ENCODE data around the gene REEP1.
"Not testable (repeated sequence)": the region's sequence is repeated elsewhere in the genome, so short reads cannot be mapped to it uniquely, and the experiment has no call there.

The REEP1 gene

DNA sequence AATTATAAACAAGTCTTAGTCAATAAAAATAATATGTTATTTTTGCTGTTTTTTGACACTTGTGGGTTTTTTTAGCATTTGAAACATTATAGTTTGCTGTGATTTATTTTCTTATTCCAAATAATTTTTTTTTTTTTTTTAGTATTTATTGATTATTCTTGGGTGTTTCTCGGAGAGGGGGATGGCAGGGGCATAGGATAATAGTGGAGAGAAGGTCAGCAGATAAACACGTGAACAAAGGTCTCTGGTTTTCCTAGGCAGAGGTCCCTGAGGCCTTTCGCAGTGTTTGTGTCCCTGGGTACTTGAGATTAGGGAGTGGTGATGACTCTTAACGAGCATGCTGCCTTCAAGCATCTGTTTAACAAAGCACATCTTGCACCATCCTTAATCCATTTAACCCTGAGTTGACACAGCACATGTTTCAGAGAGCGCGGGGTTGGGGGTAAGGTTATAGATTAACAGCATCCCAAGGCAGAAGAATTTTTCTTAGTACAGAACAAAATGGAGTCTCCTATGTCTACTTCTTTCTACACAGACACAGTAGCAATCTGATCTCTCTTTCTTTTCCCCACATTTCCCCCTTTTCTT lies 8.5 kb upstream of the REEP1 start:
- not testable (repeated sequence) for DNase-seq (ENCODE audit: low spot score)

DNA sequence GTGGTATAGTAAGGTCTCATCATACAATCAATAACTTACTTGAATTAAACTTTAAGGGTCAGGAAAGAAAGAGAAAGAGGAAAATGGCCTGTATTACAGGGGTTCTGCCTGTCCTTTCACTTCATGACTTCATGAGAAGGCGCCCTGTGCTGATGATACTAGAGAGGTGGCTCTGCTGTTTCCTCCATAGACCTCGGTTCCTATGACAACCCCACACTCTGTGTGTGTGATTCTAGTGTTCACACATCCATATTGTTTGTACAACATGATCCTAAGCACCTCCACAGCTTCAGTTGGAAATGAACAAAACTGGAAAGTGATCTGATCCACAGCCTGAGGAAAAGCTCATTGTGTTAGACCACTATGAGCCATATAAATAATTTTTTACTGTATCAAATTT lies 7.0 kb upstream of the REEP1 start:
- no peak for DNase-seq (ENCODE audit: low spot score)

DNA sequence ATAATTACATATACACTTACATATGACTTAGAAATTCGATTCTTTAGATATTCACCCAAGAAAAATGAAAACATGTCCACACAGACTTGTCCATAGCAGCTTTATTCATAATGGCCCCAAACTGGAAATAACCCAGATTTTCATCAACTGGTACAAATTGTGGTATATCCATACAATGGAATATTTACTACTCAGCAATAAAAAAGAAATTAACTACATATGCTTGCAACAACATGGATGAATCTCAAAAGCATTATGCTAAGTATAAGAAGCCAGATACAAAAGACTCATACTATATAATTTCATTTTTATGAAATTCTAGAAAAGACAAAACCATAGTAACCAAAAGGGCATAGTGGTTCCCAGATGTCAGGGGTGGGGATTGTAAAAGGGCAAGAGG lies 5.1 kb upstream of the REEP1 start:
- DNase-seq (ENCODE audit: low spot score) = no peak

DNA sequence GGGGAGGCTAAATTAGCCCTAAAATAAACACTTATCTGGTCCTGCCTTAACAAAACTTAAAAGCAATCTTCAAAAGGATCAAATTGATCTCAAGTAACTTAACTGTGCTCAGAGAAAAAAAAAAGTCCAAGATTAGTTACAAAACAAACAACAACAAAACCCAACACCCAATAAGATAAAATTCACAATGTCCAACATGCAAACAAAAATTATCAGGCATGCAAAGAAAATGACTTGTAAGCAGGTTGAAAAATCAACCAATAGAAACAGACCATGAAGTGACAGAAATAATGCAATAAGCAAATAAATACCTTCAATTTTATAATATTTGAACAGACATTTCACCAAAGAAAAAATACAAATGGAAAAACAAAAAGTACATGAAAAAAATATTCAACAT lies 4.0 kb upstream of the REEP1 start:
- DNase-seq (ENCODE audit: low spot score) = no peak

GRCh38 chr2:86338778-86339295 lies 1.4 kb upstream of the REEP1 start:
- DNase-seq (ENCODE audit: low spot score) = no peak

GRCh38 chr2:86336675-86337243 lies 667 bp downstream of the REEP1 start:
- DNase-seq (ENCODE audit: low spot score) = no peak

GRCh38 chr2:86335865-86336674 lies 1.4 kb downstream of the REEP1 start:
- no peak for DNase-seq (ENCODE audit: low spot score)

GRCh38 chr2:86333378-86333777 lies 4.0 kb downstream of the REEP1 start:
- no peak for DNase-seq (ENCODE audit: low spot score)

GRCh38 chr2:86332654-86333053 lies 4.8 kb downstream of the REEP1 start:
- no peak for DNase-seq (ENCODE audit: low spot score)

GRCh38 chr2:86331384-86331783 lies 6.0 kb downstream of the REEP1 start:
- DNase-seq (ENCODE audit: low spot score) = no peak

GRCh38 chr2:86330001-86330400 lies 7.4 kb downstream of the REEP1 start:
- DNase-seq (ENCODE audit: low spot score) = no peak

DNA sequence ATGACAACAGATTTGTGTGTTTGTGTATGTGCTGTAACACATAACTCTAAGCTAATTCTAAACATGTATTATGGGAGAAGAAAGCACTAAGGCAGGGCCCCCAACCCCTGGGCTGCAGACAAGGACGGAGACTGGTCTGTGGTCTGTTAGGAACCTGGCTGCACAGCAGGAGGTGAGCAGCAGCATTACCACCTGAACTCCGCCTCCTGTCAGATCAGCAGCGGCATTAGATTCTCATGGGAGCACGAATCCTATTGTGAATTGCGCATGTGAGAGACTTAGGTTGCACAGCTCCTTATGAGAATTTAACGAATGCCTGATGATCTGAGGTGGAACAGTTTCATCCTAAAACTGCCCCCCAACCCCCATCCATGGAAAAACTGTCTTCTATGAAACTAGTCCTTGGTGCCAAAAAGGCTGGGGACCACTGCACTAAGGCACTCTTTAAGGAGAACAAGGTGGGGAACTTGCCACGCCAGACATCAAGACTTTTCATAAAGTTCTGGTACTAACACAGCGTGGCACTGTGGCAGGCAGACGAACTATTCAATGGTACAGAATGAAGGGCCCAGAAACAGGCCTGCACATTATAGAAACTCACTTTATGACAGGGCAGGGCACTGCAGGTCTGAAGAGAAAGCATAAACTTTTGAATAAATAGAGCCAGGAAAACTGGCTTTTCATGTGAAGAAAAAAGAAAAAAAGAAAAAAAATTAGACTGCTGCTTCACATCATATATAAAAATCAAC lies 14.0 kb downstream of the REEP1 start:
- no peak for DNase-seq (ENCODE audit: low spot score)

DNA sequence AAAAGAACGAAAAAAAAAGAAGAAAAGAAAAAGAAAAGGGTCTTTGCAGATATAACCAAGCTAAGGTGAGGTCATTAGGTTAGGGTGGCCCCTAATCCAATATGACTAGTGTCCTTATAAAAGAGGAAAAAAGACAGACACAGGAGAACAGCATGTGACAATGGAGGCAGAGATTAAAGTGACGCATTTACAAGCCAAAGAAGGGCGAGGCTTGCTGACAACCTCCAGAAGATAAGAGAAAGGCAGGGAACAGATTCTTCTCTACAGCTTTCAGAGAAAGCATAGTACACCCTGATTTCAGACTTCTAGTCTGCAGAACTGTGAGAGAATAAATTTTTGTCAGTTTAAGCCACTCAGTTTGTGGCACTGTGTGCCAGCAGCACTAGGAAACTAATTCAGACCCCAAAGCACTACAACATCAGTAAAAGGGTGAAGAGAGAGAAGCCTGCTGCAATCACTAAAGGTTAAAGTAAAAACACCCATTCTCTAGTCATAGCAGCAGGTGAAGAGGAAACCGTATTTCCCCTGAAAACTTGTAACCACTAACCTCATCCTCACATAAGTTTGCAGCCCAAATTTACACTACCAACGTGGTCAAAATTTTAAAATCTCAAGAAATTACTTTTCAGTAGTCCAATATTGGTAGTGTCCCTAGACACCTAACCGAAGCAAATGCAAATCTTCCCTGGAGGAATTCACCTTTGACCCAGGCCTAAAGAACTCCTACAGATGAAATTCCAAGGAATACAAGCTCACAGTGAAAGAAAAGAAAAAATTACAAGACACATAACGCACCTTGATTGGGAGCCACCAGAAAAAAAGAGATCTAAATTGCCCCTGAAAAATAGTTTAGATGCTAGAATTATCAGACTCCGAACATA lies 17.5 kb downstream of the REEP1 start:
- DNase-seq (ENCODE audit: low spot score) = no peak

DNA sequence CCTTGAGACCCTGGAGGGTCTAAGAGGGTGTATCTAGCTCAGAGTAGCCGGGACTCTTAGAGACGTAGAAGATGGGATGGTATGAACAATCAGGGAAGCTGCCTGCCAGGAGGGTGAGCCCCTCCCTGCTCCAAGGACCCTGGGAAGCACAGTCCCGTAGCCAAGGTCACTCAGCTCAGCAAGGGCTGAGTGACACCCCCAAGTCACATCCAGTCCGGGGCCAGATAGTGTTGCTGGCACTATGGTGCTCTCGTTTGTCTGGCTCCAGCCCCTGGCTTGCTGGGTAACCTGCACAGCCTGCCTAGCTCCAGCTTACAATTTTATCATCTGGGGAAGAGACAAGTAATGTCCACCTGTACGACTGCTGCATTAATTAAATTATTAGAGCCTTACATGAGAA lies 22.3 kb downstream of the REEP1 start:
- DNase-seq (ENCODE audit: low spot score) = no peak

- DNase-seq (ENCODE audit: low spot score) = no peak
Measured at GRCh38 chr2:86314125-86314524, 23.3 kb downstream of the REEP1 start.

- no peak for DNase-seq (ENCODE audit: low spot score)
Measured at GRCh38 chr2:86313341-86313740, 24.1 kb downstream of the REEP1 start.

DNA sequence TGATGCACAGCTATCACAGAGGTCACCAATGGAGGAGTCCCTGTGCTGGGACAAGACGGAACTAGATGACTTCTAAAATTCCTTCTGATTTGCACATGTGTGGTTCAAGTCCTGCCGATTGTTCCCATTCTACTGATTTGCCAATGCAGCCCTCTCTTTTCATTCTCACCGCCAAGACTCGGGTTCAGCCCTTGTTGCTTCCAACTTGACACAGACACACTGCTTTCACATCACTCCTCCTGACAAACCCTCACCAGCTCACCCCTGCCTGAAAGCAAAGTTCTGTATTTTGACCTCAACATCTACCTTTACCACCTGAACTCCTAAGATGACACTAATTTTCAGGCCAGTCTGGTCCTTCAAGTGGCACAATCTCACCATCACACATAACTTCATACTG lies 25.5 kb downstream of the REEP1 start:
- no peak for DNase-seq (ENCODE audit: low spot score)

DNA sequence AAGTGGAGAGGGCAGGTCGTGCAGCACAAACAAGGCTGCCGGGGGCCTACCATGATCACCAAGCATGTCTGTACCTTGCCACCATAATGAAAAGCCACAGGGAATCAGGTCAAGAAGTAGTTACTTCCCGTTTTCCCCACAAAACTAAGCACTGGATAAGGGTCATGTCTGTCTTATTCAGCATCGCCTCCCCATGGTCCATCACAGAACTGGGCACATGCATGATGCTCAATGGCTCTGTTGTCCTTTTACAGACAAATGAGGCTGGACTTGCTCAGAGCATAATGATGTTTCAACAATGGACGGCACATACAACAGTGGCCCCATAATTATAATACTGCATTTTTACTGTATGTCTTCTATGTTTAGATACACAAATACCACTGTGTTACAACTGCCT lies 27.5 kb downstream of the REEP1 start:
- DNase-seq (ENCODE audit: low spot score) = no peak

- DNase-seq (ENCODE audit: low spot score) = no peak
Measured at GRCh38 chr2:86308984-86309695, 28.3 kb downstream of the REEP1 start.

GRCh38 chr2:86308356-86308755 lies 29.1 kb downstream of the REEP1 start:
- no peak for DNase-seq (ENCODE audit: low spot score)

- DNase-seq (ENCODE audit: low spot score) = no peak
Measured at GRCh38 chr2:86307431-86307830, 30.0 kb downstream of the REEP1 start.

All from AG08395 (cell line).